H9 (cell line): ENCODE results near the gene TMEM202. TPM values are rescaled to one million over a fixed set of nuclear protein-coding genes. Genes with fewer than 3 reads are reported as not detected.

ENCODE experiments used
- DNase-seq: peaks from one replicate; pipeline ENCODE4 v3.0.0-alpha.2; 2017
- H2AFZ ChIP-seq: one replicate; pipeline ENCODE4 v1.6.1; 2013; ENCODE audit warnings: mild to moderate bottlenecking, low read length, control low read depth, moderate library complexity
- H2AK5ac ChIP-seq: 2 replicates; pipeline ENCODE4 v1.6.1; 2013; ENCODE audit warnings: low read length, control low read depth, mixed read lengths; ENCODE audit not compliant: insufficient read length
- H2BK120ac ChIP-seq: one replicate; pipeline ENCODE4 v1.6.1; 2013; ENCODE audit warnings: low read depth, mild to moderate bottlenecking, low read length, control low read depth, inconsistent platforms; ENCODE audit not compliant: poor library complexity, severe bottlenecking
- H2BK12ac ChIP-seq: 2 replicates; pipeline ENCODE4 v1.6.1; 2013; ENCODE audit warnings: low read length, control low read depth, mixed read lengths, low read depth; ENCODE audit not compliant: insufficient read length
- H2BK15ac ChIP-seq: 2 replicates; pipeline ENCODE4 v1.6.1; 2013; ENCODE audit warnings: low read depth, low read length, control low read depth
- H2BK20ac ChIP-seq: one replicate; pipeline ENCODE4 v1.6.1; 2013; ENCODE audit warnings: low read depth, mild to moderate bottlenecking, low read length, control low read depth, inconsistent platforms; ENCODE audit not compliant: poor library complexity, severe bottlenecking
- H2BK5ac ChIP-seq: 2 replicates; pipeline ENCODE4 v1.6.1; 2013; ENCODE audit warnings: low read length, control low read depth, mixed read lengths; ENCODE audit not compliant: insufficient read length
- H3K14ac ChIP-seq: 2 replicates; pipeline ENCODE4 v1.6.1; 2013; ENCODE audit warnings: low read length, control low read depth; ENCODE audit not compliant: insufficient read depth
- H3K18ac ChIP-seq: 2 replicates; pipeline ENCODE4 v1.6.1; 2013; ENCODE audit warnings: low read depth, mild to moderate bottlenecking, mixed read lengths, low read length, control low read depth; ENCODE audit not compliant: insufficient read length
- H3K23ac ChIP-seq: 2 replicates; pipeline ENCODE4 v1.6.1; 2013; ENCODE audit warnings: low read length, control low read depth, mixed read lengths, low read depth; ENCODE audit not compliant: insufficient read length
- H3K23me2 ChIP-seq: 2 replicates; pipeline ENCODE4 v1.6.1; 2013; ENCODE audit warnings: low read depth, mild to moderate bottlenecking, mixed read lengths, low read length, control low read depth; ENCODE audit not compliant: insufficient read length, poor library complexity, severe bottlenecking
- H3K27ac ChIP-seq: 2 replicates; pipeline ENCODE4 v1.5.1; 2013; ENCODE audit warnings: low read length, control low read depth, mixed read lengths, low read depth; ENCODE audit not compliant: insufficient read length
- H3K27me3 ChIP-seq: 2 replicates; pipeline ENCODE4 v1.6.1; 2013; ENCODE audit warnings: low read length, control low read depth, inconsistent platforms; ENCODE audit not compliant: insufficient read depth
- H3K4ac ChIP-seq: 2 replicates; pipeline ENCODE4 v1.6.1; 2013; ENCODE audit warnings: low read depth, mild to moderate bottlenecking, control low read depth, inconsistent platforms, low read length, moderate library complexity
- H3K4me1 ChIP-seq: 2 replicates; pipeline ENCODE4 v1.6.1; 2013; ENCODE audit warnings: low read length, control low read depth, inconsistent platforms; ENCODE audit not compliant: insufficient read depth
- H3K4me2 ChIP-seq: 2 replicates; pipeline ENCODE4 v1.6.1; 2013; ENCODE audit warnings: low read length, control low read depth, mixed read lengths; ENCODE audit not compliant: insufficient read length, insufficient read depth
- H3K56ac ChIP-seq: 2 replicates; pipeline ENCODE4 v1.6.1; 2013; ENCODE audit warnings: low read depth, mild to moderate bottlenecking, mixed read lengths, low read length, control low read depth; ENCODE audit not compliant: insufficient read length
- H3K79me1 ChIP-seq: 2 replicates; pipeline ENCODE4 v1.6.1; 2013; ENCODE audit warnings: low read depth, mild to moderate bottlenecking, moderate library complexity, low read length, control low read depth, inconsistent platforms; ENCODE audit not compliant: insufficient read depth, poor library complexity, severe bottlenecking
- H3K79me2 ChIP-seq: 2 replicates; pipeline ENCODE4 v1.6.1; 2013; ENCODE audit warnings: low read length, control low read depth, inconsistent platforms; ENCODE audit not compliant: insufficient read depth
- H3K9ac ChIP-seq: 2 replicates; pipeline ENCODE4 v1.6.1; 2013; ENCODE audit warnings: low read length, control low read depth, mixed read lengths; ENCODE audit not compliant: insufficient read length; ENCODE audit errors: extremely low read depth
- H3K9me3 ChIP-seq: one replicate; pipeline ENCODE4 v1.6.1; 2013; ENCODE audit warnings: low read depth, low read length, inconsistent platforms; ENCODE audit not compliant: control insufficient read depth
- H3T11ph ChIP-seq: one replicate; pipeline ENCODE4 v1.6.1; 2013; ENCODE audit warnings: mild to moderate bottlenecking, low read length, control low read depth, inconsistent platforms
- H4K20me1 ChIP-seq: one replicate; pipeline ENCODE4 v1.6.1; 2013; ENCODE audit not compliant: control insufficient read depth, insufficient read length, insufficient read depth
- H4K5ac ChIP-seq: 2 replicates; pipeline ENCODE4 v1.6.1; 2013; ENCODE audit warnings: low read depth, mild to moderate bottlenecking, mixed read lengths, low read length, control low read depth; ENCODE audit not compliant: insufficient read length
- H4K8ac ChIP-seq: replicated peaks from 2 replicates; pipeline ENCODE4 v1.6.1; 2013; ENCODE audit warnings: low read length, control low read depth, mixed read lengths, low read depth; ENCODE audit not compliant: insufficient read length
- H4K91ac ChIP-seq: 2 replicates; pipeline ENCODE4 v1.6.1; 2013; ENCODE audit warnings: low read depth, mild to moderate bottlenecking, moderate library complexity, mixed read lengths, low read length, control low read depth; ENCODE audit not compliant: insufficient read length
- H3K27ac Mint-ChIP-seq, 3 experiments: 2 replicates in 2 of 3; 3 replicates in 1 of 3; pipeline ENCODE4 v1.8.0; 2020 to 2021; ENCODE audit warnings: mixed read lengths in 3 of 3, mild to moderate bottlenecking in 1 of 3, moderate library complexity in 1 of 3
- H3K27me3 Mint-ChIP-seq: 2 replicates; pipeline ENCODE4 v1.8.0; 2021; ENCODE audit warnings: low read depth, mild to moderate bottlenecking, moderate library complexity, mixed read lengths
- H3K36me3 Mint-ChIP-seq, 3 experiments: 2 replicates in 2 of 3; 3 replicates in 1 of 3; pipeline ENCODE4 v1.8.0; 2020 to 2021; ENCODE audit warnings: low read depth in 3 of 3, mixed read lengths in 3 of 3; ENCODE audit not compliant: insufficient read depth in 1 of 3
- H3K4me1 Mint-ChIP-seq, 2 experiments: 2 replicates each; pipeline ENCODE4 v1.8.0; 2020; ENCODE audit warnings: mixed read lengths in 2 of 2
- H3K4me3 Mint-ChIP-seq, 2 experiments: 2 replicates in 1 of 2; 3 replicates in 1 of 2; pipeline ENCODE4 v1.8.0; 2020 to 2021; ENCODE audit warnings: mild to moderate bottlenecking in 2 of 2, mixed read lengths in 2 of 2, moderate library complexity in 1 of 2
- H3K9me3 Mint-ChIP-seq, 2 experiments: 2 replicates in 1 of 2; 3 replicates in 1 of 2; pipeline ENCODE4 v1.8.0; 2020; ENCODE audit warnings: mild to moderate bottlenecking in 2 of 2, mixed read lengths in 2 of 2, moderate library complexity in 1 of 2
- WGBS: extraction: QIAGEN DNeasy Blood & Tissue Kit; methylation state at CpG from one replicate; pipeline ENCODE4 v1.1.7; 2013; ENCODE audit warnings: missing lambda C conversion rate, low lambda C conversion rate, mixed read lengths; ENCODE audit not compliant: insufficient read length; ENCODE audit errors: extremely low coverage; 5-methylcytosine and 5-hydroxymethylcytosine counted together
- total RNA-seq: library from RNA; stranded (reverse); gene quantifications from 2 replicates; pipeline ENCODE4 v1.2.1, GENCODE V29; 2021
- TF ChIP-seq, protein P1 (sequence below): fragments of 200-600 bp; sonication (generic); conservative IDR thresholded peaks from 3 replicates; pipeline ENCODE4 v1.8.0; 2021; ENCODE audit warnings: antibody characterized with exemption, mild to moderate bottlenecking

TMEM202 gene
- total RNA-seq, 1 experiment from 2014 or later = not detected

DNA sequence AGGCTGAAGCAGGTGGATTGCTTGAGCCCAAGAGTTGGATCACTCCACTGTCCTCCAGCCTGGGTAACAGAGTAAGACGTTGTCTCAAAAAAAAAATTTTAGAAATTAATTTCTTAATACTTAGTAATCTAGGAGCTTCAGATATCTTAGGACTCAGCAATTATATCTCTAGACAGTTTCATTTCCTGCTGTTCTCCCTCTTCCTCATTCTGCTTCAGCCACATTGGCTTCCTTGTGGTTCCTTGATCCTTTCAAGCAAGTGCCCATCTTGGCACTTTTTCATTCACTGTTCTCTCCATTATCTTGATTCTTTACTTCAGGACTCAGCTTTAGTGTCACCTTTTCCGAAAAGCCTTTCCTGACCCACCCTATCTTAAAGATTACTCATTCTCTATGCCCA lies 22.5 kb downstream of the TMEM202 start:
- Mint-ChIP-seq H3K27ac (no peak overlapping the region), H3K27me3 (peaks cover 10% of the 10 kb centered on the region), H3K36me3 (no peaks in the 10 kb centered on the region), H3K9me3 (peaks cover 6 to 10% of the 10 kb centered on the region in 2 experiments; a peak in 4 of 5 replicates), H3K4me1 (no peaks in the 10 kb centered on the region), H3K4me3 (no peak overlapping the region)
- no peak overlapping the region for H2BK15ac ChIP-seq
- H3K4me1 ChIP-seq = no peaks in the 10 kb centered on the region
- H2AK5ac ChIP-seq = no peak overlapping the region
- H4K20me1 ChIP-seq = no peaks in the 10 kb centered on the region
- no peak overlapping the region for H3K4me2 ChIP-seq
- no peak overlapping the region for H3T11ph ChIP-seq
- no peak overlapping the region for H3K23ac ChIP-seq
- no peak overlapping the region for H2BK120ac ChIP-seq
- no peak for DNase-seq
- no peak overlapping the region for H3K14ac ChIP-seq
- no peaks in the 10 kb centered on the region for H3K9me3 ChIP-seq
- H4K8ac ChIP-seq = no peak overlapping the region
- TF ChIP-seq, protein P1, sequence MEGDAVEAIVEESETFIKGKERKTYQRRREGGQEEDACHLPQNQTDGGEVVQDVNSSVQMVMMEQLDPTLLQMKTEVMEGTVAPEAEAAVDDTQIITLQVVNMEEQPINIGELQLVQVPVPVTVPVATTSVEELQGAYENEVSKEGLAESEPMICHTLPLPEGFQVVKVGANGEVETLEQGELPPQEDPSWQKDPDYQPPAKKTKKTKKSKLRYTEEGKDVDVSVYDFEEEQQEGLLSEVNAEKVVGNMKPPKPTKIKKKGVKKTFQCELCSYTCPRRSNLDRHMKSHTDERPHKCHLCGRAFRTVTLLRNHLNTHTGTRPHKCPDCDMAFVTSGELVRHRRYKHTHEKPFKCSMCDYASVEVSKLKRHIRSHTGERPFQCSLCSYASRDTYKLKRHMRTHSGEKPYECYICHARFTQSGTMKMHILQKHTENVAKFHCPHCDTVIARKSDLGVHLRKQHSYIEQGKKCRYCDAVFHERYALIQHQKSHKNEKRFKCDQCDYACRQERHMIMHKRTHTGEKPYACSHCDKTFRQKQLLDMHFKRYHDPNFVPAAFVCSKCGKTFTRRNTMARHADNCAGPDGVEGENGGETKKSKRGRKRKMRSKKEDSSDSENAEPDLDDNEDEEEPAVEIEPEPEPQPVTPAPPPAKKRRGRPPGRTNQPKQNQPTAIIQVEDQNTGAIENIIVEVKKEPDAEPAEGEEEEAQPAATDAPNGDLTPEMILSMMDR = no peak
- no peaks in the 10 kb centered on the region for H3K79me1 ChIP-seq
- no peaks in the 10 kb centered on the region for H3K23me2 ChIP-seq
- no peak overlapping the region for H4K5ac ChIP-seq
- no peak overlapping the region for H2BK5ac ChIP-seq
- H3K27ac ChIP-seq = no peak overlapping the region
- H3K27me3 ChIP-seq = no peaks in the 10 kb centered on the region
- no peak overlapping the region for H3K56ac ChIP-seq
- no peak overlapping the region for H4K91ac ChIP-seq
- no CpG with 5 or more reads among the region's 2 CpGs for WGBS
- no peak overlapping the region for H3K18ac ChIP-seq
- no peak overlapping the region for H2BK20ac ChIP-seq
- no peaks in the 10 kb centered on the region for H3K79me2 ChIP-seq
- H3K4ac ChIP-seq = no peak overlapping the region
- H3K9ac ChIP-seq = no peak overlapping the region
- no peak overlapping the region for H2BK12ac ChIP-seq
- no peak overlapping the region for H2AFZ ChIP-seq
